NCI-H2196 (cell line): ENCODE results near the gene ANK3.
"Not testable (repeated sequence)": the region's sequence is repeated elsewhere in the genome, so short reads cannot be mapped to it uniquely, and the experiment has no call there.

Source experiments
- DNase-seq: peaks from one replicate; lab custom pipeline; 2025; ENCODE audit not compliant: unreplicated experiment; lab: John Stamatoyannopoulos, UW

ANK3 gene

DNA sequence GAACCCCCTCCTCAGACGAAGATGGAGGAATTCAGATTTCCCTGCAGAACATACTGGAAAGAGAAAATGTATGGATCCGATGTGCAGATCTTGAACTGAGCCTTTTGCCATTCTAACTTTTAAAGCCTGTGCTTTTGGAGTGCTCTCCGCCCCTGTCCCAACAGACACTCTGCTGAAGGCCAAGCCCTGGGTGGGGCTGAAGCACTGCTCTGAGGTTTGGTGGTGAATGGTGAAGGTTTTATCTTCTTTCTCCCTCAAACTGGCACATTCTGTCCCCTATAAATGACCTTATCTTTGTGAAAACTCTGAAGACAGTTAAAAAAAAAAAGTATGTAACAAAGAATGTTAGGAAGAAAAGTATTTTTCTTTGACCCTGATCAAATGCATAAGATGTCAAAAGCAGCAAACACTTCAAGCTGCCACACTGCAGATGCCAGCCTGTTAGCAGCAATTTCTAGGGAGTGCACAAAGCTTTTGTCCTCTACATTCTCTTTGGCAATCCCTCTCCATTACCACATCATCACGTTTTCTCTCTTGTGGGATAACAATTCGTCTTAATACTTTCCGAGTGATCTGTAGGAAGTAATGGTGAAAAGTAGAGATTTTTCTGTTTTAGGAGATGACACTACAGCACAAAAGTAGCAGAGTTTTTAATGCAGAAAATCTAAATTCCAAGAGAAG lies 346.0 kb downstream of the ANK3 start:
- no peak for DNase-seq

DNA sequence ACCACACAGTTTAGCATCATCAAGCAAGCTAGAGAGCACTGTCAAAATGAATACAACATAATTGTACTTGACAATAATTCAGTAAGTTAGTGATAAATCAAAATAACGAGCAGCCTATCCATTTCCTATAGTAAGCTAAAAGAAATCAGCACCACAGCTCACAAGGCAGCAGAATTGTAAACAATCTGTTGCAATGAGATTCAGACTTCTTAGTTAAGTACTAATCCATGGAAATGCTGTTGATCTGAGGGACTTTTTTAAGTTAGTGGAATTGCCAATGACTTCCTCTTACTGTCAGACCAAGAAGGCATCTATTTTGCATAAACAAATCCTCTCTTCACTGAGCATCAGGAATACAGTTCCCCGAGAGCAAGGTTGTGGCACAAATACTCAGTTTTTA lies 346.8 kb downstream of the ANK3 start:
- DNase-seq: no peak

DNA sequence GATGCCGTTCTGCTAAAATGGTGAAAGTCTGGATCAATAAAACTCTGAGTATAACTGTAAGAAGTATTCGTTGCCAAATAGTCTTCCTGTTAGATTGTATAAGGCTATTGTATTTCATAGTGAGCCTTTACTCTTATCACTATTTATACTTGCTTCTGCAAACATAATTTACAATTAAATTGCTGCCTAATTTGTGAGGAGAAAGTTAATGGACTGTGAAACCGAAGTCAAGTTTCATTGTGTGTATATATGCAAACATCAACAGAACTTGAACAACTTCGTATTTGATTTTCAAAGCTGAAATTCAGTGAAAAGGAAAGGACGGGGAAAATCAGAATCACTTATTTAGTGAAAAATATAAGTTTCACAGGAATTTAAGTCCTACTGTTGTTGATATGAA lies 347.4 kb downstream of the ANK3 start:
- DNase-seq: no peak

- no peak for DNase-seq
Observed at GRCh38 chr10:60041489-60042133, 348.1 kb downstream of the ANK3 start.

GRCh38 chr10:60040014-60040662 lies 349.5 kb downstream of the ANK3 start:
- no peak for DNase-seq

- DNase-seq: no peak
Observed at GRCh38 chr10:60035984-60036383, 353.7 kb downstream of the ANK3 start.

DNA sequence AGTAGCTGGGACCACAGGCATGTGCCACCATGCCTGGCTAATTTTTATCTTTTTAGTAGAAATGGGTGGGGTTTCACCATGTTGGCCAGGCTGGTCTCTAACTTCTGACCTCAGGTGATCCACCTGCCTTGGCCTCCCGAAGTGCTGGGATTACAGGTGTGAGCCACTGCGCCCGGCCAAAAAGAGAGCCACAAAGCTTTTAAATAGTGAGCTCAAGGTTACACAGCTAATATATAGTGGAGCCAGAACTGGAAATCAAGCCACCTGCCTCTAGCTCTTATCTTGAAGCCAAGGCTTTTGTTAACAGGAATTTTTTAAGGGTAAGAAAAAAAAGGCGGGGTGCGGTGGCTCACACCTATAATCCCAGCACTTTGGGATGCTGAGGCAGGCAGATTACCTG lies 354.3 kb downstream of the ANK3 start:
- not testable (repeated sequence) for DNase-seq

DNA sequence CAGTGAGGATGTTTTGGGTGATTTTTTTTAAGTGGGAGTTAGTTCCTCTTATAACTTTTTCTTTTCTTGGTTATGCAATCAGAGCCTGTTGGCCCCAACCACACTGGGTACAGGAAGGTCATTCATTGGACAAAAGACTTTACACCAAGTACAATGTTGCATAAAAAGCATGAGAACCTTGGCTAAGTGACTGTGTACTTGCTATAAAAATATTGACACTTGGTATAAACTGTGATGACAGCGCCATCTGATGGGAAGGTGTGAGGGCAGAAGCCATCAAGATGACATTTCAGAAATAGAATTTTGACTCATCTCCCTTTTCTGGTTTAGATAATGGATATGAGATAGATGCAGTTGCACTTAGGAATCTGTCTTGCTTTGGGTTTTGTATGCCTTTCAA lies 357.0 kb downstream of the ANK3 start:
- DNase-seq: peak; percentile 55

DNA sequence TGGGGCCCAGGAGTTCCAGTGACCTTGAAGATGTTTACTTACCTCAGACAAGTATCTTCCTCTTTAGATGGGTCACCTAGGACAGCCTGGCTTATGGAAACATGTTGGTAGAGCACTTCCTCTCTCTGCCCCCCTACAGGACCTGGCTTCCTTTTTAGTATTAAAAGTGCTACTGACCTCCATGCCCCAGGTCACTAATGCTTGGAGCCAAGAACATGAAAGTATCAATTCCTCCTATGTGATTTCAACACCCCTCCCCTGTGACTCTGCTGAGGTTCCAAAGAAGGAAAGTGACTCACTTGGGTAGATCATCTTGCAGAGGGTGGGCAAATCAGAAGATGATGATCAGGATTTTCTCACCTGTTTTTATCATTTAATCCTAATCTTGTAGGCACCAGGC lies 358.0 kb downstream of the ANK3 start:
- no peak for DNase-seq

DNA sequence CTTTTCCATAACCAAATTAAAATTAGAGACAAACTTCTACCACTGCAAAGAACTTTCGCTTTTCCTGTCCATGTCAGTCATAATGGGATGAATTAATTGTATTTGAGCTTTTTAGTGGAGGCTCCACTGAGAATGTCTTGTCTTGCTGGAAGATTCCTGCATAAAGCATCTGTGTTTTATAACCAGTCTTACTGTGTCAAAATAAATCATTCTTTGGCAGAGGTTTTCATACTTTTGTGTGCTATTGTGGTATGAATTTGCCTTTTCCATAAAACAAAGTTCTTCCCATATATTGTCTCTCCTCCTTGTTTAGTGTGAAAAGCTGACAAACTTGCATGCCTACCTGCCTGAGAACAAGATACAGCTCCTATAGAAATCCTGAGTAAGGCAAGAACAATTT lies 358.5 kb downstream of the ANK3 start:
- DNase-seq: no peak

DNA sequence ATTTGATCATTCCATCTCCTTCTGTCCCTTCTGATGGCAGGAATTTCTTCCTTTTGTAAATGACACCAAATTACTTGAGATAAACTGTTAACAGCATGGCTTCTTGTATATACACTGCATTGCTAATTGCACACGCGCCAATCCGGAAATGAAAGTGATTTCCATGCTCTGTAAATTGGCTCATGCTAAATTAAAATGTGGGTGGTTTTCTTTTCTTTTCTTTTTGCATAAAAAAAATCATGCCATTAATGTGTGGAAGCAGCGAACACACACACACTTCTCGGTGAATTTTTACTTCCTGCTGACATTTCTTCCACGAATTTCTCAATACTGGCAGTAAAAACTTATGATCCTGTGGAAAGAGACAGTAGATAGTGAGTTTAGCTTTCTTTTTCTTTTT lies 360.2 kb downstream of the ANK3 start:
- DNase-seq: no peak

DNA sequence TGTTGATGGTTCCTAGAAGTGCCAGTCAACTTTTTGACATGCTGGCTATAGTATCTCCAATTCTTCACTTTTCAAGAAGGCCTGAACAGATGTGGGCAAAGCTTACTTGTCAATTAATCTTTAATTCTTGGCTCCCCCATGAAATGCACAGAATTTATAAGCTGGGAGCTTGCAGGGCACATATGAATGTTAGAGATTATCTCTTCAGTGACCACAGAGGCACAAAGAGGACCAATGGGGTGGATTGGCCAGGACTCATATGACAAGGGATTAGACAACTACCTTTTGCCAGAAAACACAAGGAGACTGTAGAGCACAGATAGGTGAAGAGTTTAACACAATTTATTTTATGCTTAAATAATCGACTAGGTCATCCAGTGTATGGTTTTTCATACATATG lies 361.6 kb downstream of the ANK3 start:
- DNase-seq: no peak

- DNase-seq: no peak
Observed at GRCh38 chr10:60025279-60025678, 364.4 kb downstream of the ANK3 start.

DNA sequence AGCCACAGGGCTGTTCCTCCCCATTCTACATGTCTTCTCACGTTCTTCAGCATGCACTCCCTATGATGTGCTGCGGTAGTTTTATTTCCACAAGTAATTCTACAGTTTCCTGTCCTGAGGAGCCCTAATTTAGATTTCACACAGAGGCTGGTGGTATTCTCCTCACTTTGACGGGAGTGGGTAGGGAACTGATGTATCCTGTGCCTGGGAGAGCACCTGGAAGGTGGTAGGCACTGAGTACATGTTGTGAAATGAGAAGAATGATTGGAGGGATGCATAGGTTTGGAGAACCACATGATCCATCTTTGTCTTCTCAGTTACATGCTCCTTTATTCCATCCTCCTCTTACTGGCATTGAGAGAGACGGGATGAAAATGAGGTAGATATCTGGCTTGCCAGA lies 365.2 kb downstream of the ANK3 start:
- DNase-seq: no peak

- DNase-seq: no peak
Observed at GRCh38 chr10:60023155-60023877, 366.4 kb downstream of the ANK3 start.

DNA sequence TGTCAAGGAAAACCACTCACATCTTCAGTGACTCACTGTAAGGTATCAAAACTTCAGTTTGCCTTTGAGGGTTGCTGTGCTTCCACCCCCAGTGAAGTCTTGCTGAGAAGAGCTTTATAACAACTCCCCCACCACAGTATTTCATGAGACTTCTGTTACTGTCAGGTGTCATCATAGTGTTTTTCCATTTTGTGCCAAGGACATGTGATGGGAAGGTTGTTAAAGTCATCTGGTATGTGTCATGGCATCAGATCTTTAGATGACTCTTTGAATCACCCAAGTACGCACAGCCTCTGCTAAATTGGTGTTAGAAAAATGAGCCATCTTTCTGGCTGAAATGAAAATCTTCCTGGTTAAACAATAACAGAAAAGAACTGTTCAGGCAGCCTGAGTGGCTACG lies 368.3 kb downstream of the ANK3 start:
- DNase-seq: no peak

- no peak for DNase-seq
Observed at GRCh38 chr10:60016794-60017193, 372.9 kb downstream of the ANK3 start.

- no peak for DNase-seq
Observed at GRCh38 chr10:60009710-60010383, 379.8 kb downstream of the ANK3 start.

DNA sequence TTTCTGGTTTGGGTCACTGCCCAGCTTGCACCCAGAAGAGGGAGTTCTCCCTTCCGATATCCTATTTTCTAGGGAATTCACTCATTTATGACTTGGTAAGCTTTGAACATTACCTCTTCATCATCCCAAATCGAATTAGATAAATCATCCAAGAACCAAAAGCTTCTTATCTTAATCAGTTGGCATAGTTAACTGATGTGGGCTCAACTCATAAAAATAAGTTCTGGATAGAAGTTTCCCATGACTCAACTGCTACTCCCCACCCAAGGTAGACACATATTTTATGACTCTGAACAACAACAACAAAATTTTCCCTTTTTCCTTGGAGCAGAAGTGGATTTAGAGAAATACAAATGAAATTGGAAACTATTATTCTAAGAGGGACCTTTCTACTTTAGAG lies 380.4 kb downstream of the ANK3 start:
- DNase-seq: no peak

DNA sequence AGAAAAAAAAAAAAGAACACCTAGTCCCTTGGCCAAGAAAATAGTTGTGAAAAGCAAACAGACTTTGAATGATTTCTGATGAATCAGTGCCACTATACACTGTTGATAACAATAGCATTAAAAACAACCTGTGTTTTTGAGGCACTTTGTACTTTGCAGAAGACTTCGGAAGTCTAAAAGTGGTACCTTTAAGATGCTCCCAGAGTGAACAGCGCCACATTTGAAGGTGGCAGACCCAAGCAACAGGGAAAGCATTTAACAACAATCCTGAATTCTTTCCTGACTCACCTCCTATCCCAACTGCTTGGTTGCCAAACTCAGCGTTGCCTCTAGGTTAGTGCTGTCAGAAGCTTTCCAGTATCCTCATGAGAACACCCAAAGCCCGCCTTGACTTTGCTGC lies 380.9 kb downstream of the ANK3 start:
- no peak for DNase-seq

GRCh38 chr10:60006062-60006461 lies 383.6 kb downstream of the ANK3 start:
- no peak for DNase-seq
